ENCODE data around the gene NME4. TPM values are rescaled to one million over a fixed set of nuclear protein-coding genes. Genes with fewer than 3 reads are reported as not detected.
"Not testable (repeated sequence)": the region's sequence is repeated elsewhere in the genome, so short reads cannot be mapped to it uniquely, and the experiment has no call there.

The NME4 gene
- total RNA-seq, 1 donor from 2014 or later: 89.2 TPM

GRCh38 chr16:361872-362701, 34.9 kb upstream of the NME4 start:
- intact Hi-C loops (cut with micrococcal nuclease): no loop called here
- ATAC-seq: peak; percentile 83
- peak; percentile 82 for DNase-seq

GRCh38 chr16:362702-362999, 34.3 kb upstream of the NME4 start:
- ATAC-seq; intact Hi-C loops (cut with micrococcal nuclease); DNase-seq: not testable (repeated sequence)

- intact Hi-C loops (cut with micrococcal nuclease): no loop called here
- no peak for DNase-seq
- ATAC-seq: no peak
Observed at GRCh38 chr16:363110-363765, 33.8 kb upstream of the NME4 start.

- DNase-seq (no peak), ATAC-seq (no peak)
- intact Hi-C loops (cut with micrococcal nuclease): no loop called here
Observed at GRCh38 chr16:363766-364490, 33.1 kb upstream of the NME4 start.

GRCh38 chr16:364595-365491, 32.2 kb upstream of the NME4 start:
- no peak for DNase-seq
- no peak for ATAC-seq
- intact Hi-C loops (cut with micrococcal nuclease): no loop called here

- ATAC-seq: no peak
- no peak for DNase-seq
- intact Hi-C loops (cut with micrococcal nuclease): no loop called here
Observed at GRCh38 chr16:366476-366875, 30.5 kb upstream of the NME4 start.

- DNase-seq: no peak
- no peak for ATAC-seq
Observed at GRCh38 chr16:367333-367903, 29.6 kb upstream of the NME4 start.

GRCh38 chr16:368388-369158, 28.4 kb upstream of the NME4 start:
- no peak for DNase-seq
- intact Hi-C loops (cut with micrococcal nuclease): no loop called here

More at GRCh38 chr16:367333-367903, 29.6 kb upstream of the NME4 start:
- intact Hi-C loops (cut with micrococcal nuclease): no loop called here

GRCh38 chr16:369275-369865, 27.6 kb upstream of the NME4 start:
- intact Hi-C loops (cut with micrococcal nuclease): no loop called here
- ATAC-seq (no peak), DNase-seq (no peak)

More at GRCh38 chr16:368388-369158, 28.4 kb upstream of the NME4 start:
- no peak for ATAC-seq

GRCh38 chr16:369866-370436, 27.0 kb upstream of the NME4 start:
- peak; percentile 55 for ATAC-seq
- intact Hi-C loops (cut with micrococcal nuclease): no loop called here
- no peak for DNase-seq

- ATAC-seq (peak; percentile 95), DNase-seq (peak; percentile 96)
- intact Hi-C loops (cut with micrococcal nuclease): no loop called here
Observed at GRCh38 chr16:370443-370842, 26.6 kb upstream of the NME4 start, which contains the start of gene MRPL28. Gene MRPL28, minus strand, starts transcription at chr16:370538. Its CDS starts 320 bp downstream, at chr16:370218.

- intact Hi-C loops (cut with micrococcal nuclease): no loop called here
- ATAC-seq (peak; percentile 4), DNase-seq (no peak)
Observed at GRCh38 chr16:370979-371514, 26.0 kb upstream of the NME4 start.

GRCh38 chr16:371515-372301, 25.3 kb upstream of the NME4 start:
- intact Hi-C loops (cut with micrococcal nuclease): no loop called here
- DNase-seq (no peak), ATAC-seq (no peak)

GRCh38 chr16:372302-372983, 24.6 kb upstream of the NME4 start:
- DNase-seq (no peak), ATAC-seq (no peak)
- intact Hi-C loops (cut with micrococcal nuclease): no loop called here

GRCh38 chr16:373020-373598, 23.9 kb upstream of the NME4 start:
- intact Hi-C loops (cut with micrococcal nuclease): no loop called here
- no peak for DNase-seq
- ATAC-seq: no peak
